Fibroblast of mammary gland (primary cell): ENCODE data around the gene GPC6.

Experiments
- DNase-seq: peaks from one replicate; pipeline ENCODE4 v3.0.0-alpha.2; 2010; ENCODE audit warnings: low read depth
- H3K4me3 ChIP-seq: 2 replicates; pipeline ENCODE4 v1.5.1; 2011; ENCODE audit warnings: low read depth, mild to moderate bottlenecking, low read length, moderate library complexity; ENCODE audit not compliant: control insufficient read depth
- CTCF ChIP-seq: conservative IDR thresholded peaks from 2 replicates; pipeline ENCODE4 v1.5.1; 2011; ENCODE audit warnings: low read depth, low read length, inconsistent platforms; ENCODE audit not compliant: control insufficient read depth, insufficient read depth

The GPC6 gene

GRCh38 chr13:93777504-93777903 is 550.9 kb downstream of the GPC6 start:
- no peak for DNase-seq
- no peak overlapping the region for H3K4me3 ChIP-seq
- TF ChIP-seq CTCF = no peak

DNA sequence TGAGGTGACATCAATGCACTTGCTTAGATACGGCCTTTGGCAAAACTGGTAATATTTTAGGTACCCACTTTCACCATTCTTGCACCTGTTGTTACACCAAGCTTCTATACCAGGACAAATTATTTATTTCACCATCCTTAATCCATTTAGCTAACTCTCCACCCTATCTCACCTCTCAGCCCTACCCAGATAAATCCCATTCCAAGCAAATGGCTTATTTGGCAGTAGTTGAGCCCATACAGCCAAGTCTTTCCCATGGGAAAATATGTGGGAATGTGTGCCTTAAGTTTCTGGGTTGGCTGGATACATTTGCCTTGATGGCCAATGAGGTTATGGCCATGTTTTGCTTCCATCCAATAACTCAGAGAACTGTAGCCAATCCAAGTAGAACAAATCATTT is 551.9 kb downstream of the GPC6 start:
- H3K4me3 ChIP-seq = no peak overlapping the region
- DNase-seq = no peak
- no peak for TF ChIP-seq CTCF

GRCh38 chr13:93784191-93784590 is 557.6 kb downstream of the GPC6 start:
- no peak for TF ChIP-seq CTCF
- H3K4me3 ChIP-seq = no peak overlapping the region
- DNase-seq = no peak

DNA sequence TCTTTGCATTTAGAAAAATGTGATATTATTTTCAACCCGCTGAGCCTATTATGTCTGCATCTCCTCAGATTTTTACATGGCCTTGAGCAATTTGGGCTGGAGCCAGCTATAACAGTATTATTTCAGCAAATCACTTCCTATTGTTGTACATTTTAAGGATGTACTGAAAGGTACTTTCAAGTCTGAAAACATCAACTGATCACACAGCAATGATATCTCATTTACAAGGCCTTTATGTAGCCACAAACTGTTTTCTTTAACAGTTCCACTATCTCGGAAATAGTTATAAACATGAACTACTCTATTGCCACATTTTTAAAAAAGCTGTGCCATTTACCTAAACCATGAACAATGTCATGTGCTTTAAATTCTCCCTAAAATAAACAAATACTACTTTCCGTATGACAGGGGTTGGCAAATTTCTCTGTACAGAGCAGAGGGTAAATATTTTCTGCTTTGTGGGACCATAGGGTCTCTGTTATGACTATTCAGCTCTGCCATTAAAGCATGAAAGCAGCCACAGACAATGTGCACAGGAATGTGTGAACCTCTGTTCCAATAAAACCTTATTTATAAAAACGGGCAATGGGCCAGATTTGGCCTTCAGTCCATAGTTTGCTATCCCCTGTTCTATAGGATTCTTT is 560.4 kb downstream of the GPC6 start:
- no peak for TF ChIP-seq CTCF
- no peak overlapping the region for H3K4me3 ChIP-seq
- no peak for DNase-seq

GRCh38 chr13:93788456-93788855 is 561.8 kb downstream of the GPC6 start:
- no peak for DNase-seq
- no peak overlapping the region for H3K4me3 ChIP-seq
- TF ChIP-seq CTCF = no peak

DNA sequence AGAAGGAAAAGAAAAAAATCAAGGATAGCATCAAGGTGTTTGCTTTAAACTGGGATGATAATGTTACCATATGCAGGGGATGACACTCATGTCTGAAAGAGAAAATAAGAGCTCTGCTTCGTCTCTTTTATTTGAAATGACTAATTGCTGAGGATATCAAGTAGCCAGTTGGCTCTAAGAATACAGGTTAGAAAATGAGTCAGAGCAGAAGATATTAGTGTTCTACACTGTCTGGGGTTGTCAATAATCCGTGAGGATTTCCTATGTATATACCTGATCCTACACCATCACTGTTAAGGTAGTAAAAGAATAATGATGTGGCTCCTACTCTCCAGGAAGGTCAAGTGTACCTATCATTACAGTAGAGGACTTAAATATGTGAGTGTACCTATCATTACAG is 562.5 kb downstream of the GPC6 start:
- peak; percentile 13 for DNase-seq

More for the DNA sequence above, 562.5 kb downstream of the GPC6 start:
- TF ChIP-seq CTCF = no peak
- no peak overlapping the region for H3K4me3 ChIP-seq
